ENCODE measurements around the gene STAT3. TPM values are rescaled to one million over a fixed set of nuclear protein-coding genes. Genes with fewer than 3 reads are reported as not detected.
A peak's percentile ranks its signal among the peaks of the same experiment; 100 is the strongest.
"Not testable (repeated sequence)": the region's sequence is repeated elsewhere in the genome, so short reads cannot be mapped to it uniquely, and the experiment has no call there.

The STAT3 gene
- total RNA-seq, 1 donor from 2014 or later: 127 TPM

GRCh38 chr17:42411361-42411760, 23.1 kb upstream of the STAT3 start:
- ATAC-seq (ENCODE audit: poor library complexity) (no peak), DNase-seq (no peak)
- intact Hi-C loops (cut with DNase I): no loop called here

DNA sequence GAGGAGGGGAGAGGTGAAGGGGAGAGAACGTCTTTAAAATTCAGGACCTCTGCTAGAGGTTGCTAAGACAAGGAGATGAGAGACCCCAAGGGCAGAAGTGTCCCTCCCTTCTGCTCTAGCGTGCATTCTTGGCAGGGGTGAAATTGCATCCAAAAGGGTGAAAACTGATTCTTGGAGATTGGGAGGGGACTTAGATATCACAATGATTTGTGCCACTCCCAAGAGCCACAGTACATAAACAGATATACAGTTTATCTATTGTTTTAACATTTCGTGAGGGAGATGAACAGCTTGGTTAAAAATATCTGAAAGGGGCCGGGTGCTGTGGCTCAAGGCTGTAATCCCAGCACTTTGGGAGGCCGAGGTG, 22.1 kb upstream of the STAT3 start:
- intact Hi-C loops (cut with DNase I): no loop called here

GRCh38 chr17:42409523-42410318, 21.5 kb upstream of the STAT3 start:
- DNase-seq (peak; percentile 76), ATAC-seq (ENCODE audit: poor library complexity) (peak; percentile 42)
- intact Hi-C loops (cut with DNase I): loop anchor here (5.0 kb wide), 1 partner anchor 108 kb away; no protein-coding TSS in a partner anchor

More for the DNA sequence above, 22.1 kb upstream of the STAT3 start:
- no peak for DNase-seq
- ATAC-seq (ENCODE audit: poor library complexity): no peak

DNA sequence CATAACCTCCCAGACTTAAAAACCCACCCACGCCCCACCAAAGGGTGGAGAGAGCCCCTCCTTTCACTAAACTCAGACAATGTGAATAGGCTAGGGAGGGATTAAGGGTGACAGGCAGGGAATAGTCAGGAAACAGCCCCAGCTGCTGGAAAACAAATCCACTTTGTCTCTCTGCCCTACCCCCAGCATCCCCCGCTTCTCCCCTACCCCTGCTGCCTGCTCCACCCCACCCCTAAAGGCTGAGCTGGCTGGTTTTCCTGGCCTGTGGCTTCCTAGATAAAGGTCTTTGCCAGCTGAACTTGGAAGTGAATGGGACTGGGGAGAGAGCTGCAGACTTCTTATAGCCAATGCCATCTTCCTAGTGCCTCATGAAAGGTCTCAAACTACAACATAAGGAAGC, 19.8 kb upstream of the STAT3 start:
- DNase-seq (peak; percentile 74), ATAC-seq (ENCODE audit: poor library complexity) (peak; percentile 34)
- intact Hi-C loops (cut with DNase I): loop anchor here (5.0 kb wide), 1 partner anchor 109 kb away; no protein-coding TSS in a partner anchor

DNA sequence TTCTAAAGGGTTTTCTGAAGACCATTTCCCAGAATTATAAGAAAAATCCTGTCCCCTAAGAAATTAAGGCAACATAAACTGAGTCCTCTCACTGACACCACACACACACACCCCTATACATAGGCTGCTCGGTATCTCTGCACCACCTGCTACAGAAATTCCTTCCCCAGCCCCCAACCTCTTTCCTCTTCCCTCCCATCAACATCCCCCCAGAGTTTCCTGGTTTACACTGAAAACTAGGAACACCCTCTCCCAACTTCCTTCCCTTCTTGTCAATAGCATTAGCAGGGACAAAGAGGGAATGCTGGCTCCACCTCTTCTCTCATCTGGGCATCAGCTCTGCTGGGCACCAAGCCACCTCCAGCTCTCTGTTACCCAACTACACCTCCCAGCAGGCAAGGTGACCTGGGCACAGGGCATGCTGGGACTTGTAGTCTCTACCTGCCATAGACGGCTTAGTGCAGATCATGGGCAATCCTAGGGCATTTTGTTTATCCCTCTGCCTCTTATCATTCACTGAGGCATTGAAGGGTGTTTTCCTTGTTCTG, 19.1 kb upstream of the STAT3 start:
- ATAC-seq (ENCODE audit: poor library complexity) (peak; percentile 79), DNase-seq (peak; percentile 90)
- intact Hi-C loops (cut with DNase I): loop anchor here (2.0 to 5.0 kb wide), 2 partner anchors 85 to 110 kb away; no protein-coding TSS in a partner anchor

DNA sequence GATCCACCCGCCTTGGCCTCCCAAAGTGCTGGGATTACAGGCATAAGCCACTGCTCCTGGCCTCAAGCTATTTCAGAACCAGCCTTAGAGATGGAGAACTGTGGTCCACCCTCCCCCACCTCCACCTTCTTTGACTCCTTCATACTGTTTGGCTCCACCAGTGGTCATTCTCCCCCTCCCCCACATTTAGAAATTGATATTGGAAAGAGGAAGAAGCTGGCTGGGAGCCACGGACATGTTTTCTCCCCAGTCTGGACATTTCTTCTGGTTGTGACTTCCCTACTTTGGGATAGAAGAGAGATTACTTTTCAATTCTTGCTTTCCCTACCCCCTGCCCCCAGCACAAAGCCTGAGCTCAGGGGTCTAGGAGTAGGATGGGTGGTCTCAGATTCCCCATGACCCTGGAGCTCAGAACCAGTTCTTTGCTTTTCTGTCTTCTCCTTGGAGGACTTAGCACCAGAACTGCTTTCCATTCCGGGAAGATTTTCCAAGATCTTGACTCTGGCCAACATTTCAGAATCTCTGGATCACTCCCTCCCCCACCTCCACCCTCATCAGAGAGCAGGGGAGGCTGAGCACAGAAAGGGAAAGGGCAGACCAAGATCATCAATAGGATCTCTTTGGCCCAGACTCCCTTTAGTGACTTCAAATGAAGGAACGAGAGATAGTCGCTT, 18.5 kb upstream of the STAT3 start:
- DNase-seq: peak; percentile 44
- intact Hi-C loops (cut with DNase I): loop anchor here (2.0 to 5.0 kb wide), 2 partner anchors 84 to 111 kb away; no protein-coding TSS in a partner anchor

GRCh38 chr17:42405963-42406495, 17.8 kb upstream of the STAT3 start:
- intact Hi-C loops (cut with DNase I): loop anchor here (2.0 to 5.0 kb wide), 2 partner anchors 83 to 111 kb away; no protein-coding TSS in a partner anchor
- DNase-seq (peak; percentile 93), ATAC-seq (ENCODE audit: poor library complexity) (peak; percentile 76)

More for the DNA sequence above, 18.5 kb upstream of the STAT3 start:
- ATAC-seq (ENCODE audit: poor library complexity): no peak

- DNase-seq: no peak
Measured at GRCh38 chr17:42405076-42405475, 16.8 kb upstream of the STAT3 start.

GRCh38 chr17:42404326-42405055, 16.2 kb upstream of the STAT3 start:
- intact Hi-C loops (cut with DNase I): loop anchor here (5.0 kb wide), 1 partner anchor 113 kb away; no protein-coding TSS in a partner anchor
- ATAC-seq (ENCODE audit: poor library complexity) (no peak), DNase-seq (peak; percentile 42)

More at GRCh38 chr17:42405076-42405475, 16.8 kb upstream of the STAT3 start:
- intact Hi-C loops (cut with DNase I): loop anchor here (5.0 kb wide), 1 partner anchor 112 kb away; no protein-coding TSS in a partner anchor
- ATAC-seq (ENCODE audit: poor library complexity): no peak

GRCh38 chr17:42403150-42403549, 14.9 kb upstream of the STAT3 start:
- intact Hi-C loops (cut with DNase I): no loop called here
- ATAC-seq (ENCODE audit: poor library complexity): no peak

GRCh38 chr17:42402117-42402516, 13.9 kb upstream of the STAT3 start:
- ATAC-seq (ENCODE audit: poor library complexity) (no peak), DNase-seq (no peak)
- intact Hi-C loops (cut with DNase I): no loop called here

More at GRCh38 chr17:42403150-42403549, 14.9 kb upstream of the STAT3 start:
- DNase-seq: peak; percentile 37

DNA sequence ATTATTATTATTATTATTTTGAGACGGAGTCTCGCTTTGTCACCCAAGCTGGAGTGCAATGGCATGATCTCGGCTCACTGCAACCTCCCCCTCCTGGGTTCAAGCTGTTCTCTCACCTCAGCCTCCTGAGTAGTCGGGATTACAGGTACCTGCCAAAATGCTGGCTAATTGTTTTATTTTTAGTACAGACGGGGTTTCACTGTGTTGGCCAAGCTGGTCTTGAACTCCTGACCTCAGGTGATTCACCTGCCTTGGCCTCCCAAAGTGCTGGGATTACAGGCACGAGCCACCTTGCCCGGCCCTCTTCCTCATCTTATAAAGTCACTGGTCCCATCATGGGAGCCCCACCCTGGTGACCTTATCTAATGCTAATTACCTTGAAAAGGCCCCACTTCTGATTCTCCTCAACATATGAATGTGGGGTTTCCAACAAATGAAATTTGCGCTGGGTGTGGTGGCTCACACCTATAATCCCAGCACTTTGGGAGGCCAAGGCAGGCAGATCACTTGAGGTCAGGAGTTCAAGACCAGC, 12.7 kb upstream of the STAT3 start:
- DNase-seq: peak; percentile 7
- intact Hi-C loops (cut with DNase I); ATAC-seq (ENCODE audit: poor library complexity): not testable (repeated sequence)

DNA sequence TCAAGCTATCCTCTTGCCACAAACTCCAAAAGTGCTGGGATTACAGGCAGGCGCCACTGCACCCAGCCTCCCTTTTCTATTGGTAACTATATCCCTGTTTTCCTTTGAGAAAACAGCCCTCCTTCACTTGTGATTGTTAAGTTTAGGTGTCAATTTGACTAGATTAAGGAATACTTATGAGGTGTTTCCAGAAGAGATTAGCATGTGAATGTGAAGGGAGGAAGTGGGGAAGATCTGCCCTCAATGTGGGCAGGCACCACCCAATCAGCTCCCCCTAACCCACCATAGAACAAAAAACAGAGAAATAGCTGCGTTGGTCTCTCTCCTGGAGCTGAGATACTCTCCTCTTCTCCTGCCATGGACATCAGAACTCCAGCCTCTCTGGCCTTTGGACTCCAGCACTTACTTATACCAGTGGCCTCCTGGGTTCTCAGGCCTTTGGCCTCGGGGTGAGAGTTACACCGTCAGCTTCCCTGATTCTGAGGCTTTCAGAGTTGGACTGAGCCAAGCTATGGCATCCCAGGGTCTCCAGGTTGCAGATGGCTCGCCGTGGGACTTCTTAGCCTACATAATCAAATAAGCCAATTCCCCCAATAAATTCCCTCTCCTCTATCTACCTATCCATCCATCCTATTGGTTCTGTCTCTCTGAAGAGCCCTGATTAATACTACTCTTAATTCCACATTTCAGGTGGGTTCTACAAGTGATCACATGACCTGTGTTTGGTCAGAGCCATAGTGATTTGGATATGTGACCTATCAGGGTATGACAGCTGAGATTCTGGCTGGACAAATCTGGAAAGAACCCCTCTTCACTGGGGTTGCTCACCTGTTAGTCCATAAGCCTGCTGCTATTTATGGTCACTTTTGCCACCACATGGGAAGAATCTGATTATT, 12.0 kb upstream of the STAT3 start:
- intact Hi-C loops (cut with DNase I): no loop called here
- ATAC-seq (ENCODE audit: poor library complexity) (no peak), DNase-seq (no peak)

DNA sequence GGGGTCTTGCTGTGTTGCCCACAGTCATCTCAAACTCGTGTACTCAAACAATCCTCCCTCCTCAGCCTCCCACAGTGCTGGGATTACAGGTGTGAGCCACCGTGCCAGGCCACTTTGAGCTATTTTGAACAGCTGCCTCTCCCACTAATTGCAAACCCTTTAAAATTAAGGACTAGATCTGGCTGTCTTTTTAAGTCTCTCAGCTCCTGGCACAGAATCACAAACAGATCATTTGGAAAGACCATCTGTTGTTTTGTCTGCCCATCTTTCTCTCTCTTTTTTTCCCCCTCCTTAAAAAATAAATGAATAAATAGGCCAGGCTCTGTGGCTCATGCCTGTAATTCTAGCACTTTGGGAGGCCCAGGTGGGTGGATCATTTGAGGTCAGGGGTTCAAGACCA, 10.9 kb upstream of the STAT3 start:
- intact Hi-C loops (cut with DNase I): no loop called here
- DNase-seq (no peak), ATAC-seq (ENCODE audit: poor library complexity) (no peak)

- intact Hi-C loops (cut with DNase I); DNase-seq; ATAC-seq (ENCODE audit: poor library complexity): not testable (repeated sequence)
Measured at GRCh38 chr17:42395601-42396000, 7.4 kb upstream of the STAT3 start.

- ATAC-seq (ENCODE audit: poor library complexity): no peak
- DNase-seq: no peak
- intact Hi-C loops (cut with DNase I): no loop called here
Measured at GRCh38 chr17:42394838-42395237, 6.6 kb upstream of the STAT3 start.

Data from Right ventricle myocardium superior (tissue), 1 donor.